Lung (tissue), 12 donors: Measurements from ENCODE around the gene TMEM11. TPM values are rescaled to one million over a fixed set of nuclear protein-coding genes. Genes with fewer than 3 reads are reported as not detected.

ENCODE experiments used
- ATAC-seq: fragments of 200-7000 bp; cut with Tn5 transposase; one replicate; pipeline ENCODE4 v1.9.1; 2020; ENCODE audit warnings: moderate number of reproducible peaks; ENCODE audit not compliant: insufficient read depth, low FRiP score
- DNase-seq, 3 donors: peaks; one replicate each; pipeline ENCODE4 v3.0.0-alpha.2; 2013 to 2017
- H3K27ac ChIP-seq, 2 donors: one replicate each; pipeline ENCODE4 v1.5.1; 2013; ENCODE audit warnings: mild to moderate bottlenecking in 2 of 2, moderate library complexity in 2 of 2, control low read depth in 1 of 2, inconsistent platforms in 1 of 2, low read depth in 1 of 2, low read length in 1 of 2
- H3K27me3 ChIP-seq, 3 donors: one replicate each; pipeline ENCODE4 v1.5.1; 2013; ENCODE audit warnings: low read length in 2 of 3; ENCODE audit not compliant: control insufficient read depth in 3 of 3, insufficient read depth in 3 of 3
- H3K36me3 ChIP-seq, 4 donors: one replicate each; pipeline ENCODE4 v1.5.1; 2013; ENCODE audit warnings: low read length in 4 of 4, mild to moderate bottlenecking in 1 of 4, moderate library complexity in 1 of 4; ENCODE audit not compliant: control insufficient read depth in 4 of 4, insufficient read depth in 4 of 4
- H3K4me1 ChIP-seq, 5 donors: one replicate each; pipeline ENCODE4 v1.5.1; 2013; ENCODE audit warnings: low read length in 5 of 5, mild to moderate bottlenecking in 2 of 5, moderate library complexity in 1 of 5; ENCODE audit not compliant: control insufficient read depth in 5 of 5, insufficient read depth in 5 of 5
- H3K4me3 ChIP-seq: one replicate; pipeline ENCODE4 v1.5.1; 2013; ENCODE audit warnings: mild to moderate bottlenecking, control low read depth, moderate library complexity
- H3K9ac ChIP-seq, 2 donors: one replicate each; pipeline ENCODE4 v1.5.1; 2013; ENCODE audit warnings: low read length in 2 of 2, control low read depth in 1 of 2; ENCODE audit not compliant: insufficient read depth in 1 of 2
- H3K9me3 ChIP-seq, 4 donors: one replicate each; pipeline ENCODE4 v1.5.1; 2013; ENCODE audit warnings: low read length in 3 of 4, mild to moderate bottlenecking in 1 of 4, moderate library complexity in 1 of 4; ENCODE audit not compliant: control insufficient read depth in 4 of 4, insufficient read depth in 3 of 4
- WGBS, 2 donors: extraction: QIAGEN DNeasy Blood & Tissue Kit; methylation state at CpG; one replicate each; pipeline ENCODE4 v1.1.7; 2013; 5-methylcytosine and 5-hydroxymethylcytosine counted together
- polyA plus RNA-seq, 2 donors: library from polyadenylated mRNA; stranded (reverse); fragments of 200-250 nt; gene quantifications; one replicate each; pipeline ENCODE4 v1.2.1, GENCODE V29; 2013
- total RNA-seq, 2 donors: library from RNA; depleted of rRNA in 1 of 2; stranded (reverse); fragments of >200 nt in 1 of 2; gene quantifications; one replicate each; pipeline ENCODE4 v1.2.1, GENCODE V29; 2014 to 2021
- TF ChIP-seq, protein P1 (sequence below): IDR thresholded peaks from 2 replicates; pipeline ENCODE4 v1.5.1; 2012; ENCODE audit warnings: mild to moderate bottlenecking; ENCODE audit errors: control extremely low read depth, extremely low read depth
- donor health status: control.
- donor health status: control.
- donor health status: Bipolar disorder and iron deficiency.
- donor health status: healthy.
- donor health status: DM: yes; HTN: yes; CAD: no.

TMEM11 gene
- total and polyA plus RNA-seq, 4 donors, result 12.1 to 29.4 (median 27.1) TPM

DNA sequence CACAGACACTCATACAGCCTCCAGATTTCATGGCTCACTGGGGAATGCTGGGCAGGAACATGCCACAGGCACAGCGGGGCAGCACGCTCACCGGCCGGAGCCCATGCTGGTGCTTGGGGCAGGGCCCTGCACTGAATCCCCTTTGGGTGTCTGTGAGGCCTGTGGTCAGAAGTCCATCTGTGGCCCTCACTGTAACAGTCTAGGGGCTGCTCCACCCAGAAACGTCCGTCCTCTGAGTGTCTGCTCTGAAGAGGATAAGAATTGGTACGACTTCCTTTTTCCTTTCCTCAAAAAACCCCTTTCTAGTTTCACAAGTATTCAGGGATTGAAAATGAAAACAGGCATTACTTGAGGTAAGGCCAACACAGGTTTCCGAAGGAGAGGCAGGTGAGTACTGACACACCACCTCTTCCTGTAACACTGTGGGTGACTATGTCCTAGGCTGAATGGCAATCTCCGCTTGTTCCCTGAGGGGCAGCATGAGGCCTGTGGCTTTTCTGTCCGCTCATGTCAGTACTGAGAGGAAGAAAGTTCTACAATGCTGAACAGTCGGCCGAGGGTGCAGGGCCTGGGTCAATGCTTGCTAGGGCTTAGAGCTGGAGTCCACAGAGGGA lies 42.5 kb downstream of the TMEM11 start:
- TF ChIP-seq, protein P1, sequence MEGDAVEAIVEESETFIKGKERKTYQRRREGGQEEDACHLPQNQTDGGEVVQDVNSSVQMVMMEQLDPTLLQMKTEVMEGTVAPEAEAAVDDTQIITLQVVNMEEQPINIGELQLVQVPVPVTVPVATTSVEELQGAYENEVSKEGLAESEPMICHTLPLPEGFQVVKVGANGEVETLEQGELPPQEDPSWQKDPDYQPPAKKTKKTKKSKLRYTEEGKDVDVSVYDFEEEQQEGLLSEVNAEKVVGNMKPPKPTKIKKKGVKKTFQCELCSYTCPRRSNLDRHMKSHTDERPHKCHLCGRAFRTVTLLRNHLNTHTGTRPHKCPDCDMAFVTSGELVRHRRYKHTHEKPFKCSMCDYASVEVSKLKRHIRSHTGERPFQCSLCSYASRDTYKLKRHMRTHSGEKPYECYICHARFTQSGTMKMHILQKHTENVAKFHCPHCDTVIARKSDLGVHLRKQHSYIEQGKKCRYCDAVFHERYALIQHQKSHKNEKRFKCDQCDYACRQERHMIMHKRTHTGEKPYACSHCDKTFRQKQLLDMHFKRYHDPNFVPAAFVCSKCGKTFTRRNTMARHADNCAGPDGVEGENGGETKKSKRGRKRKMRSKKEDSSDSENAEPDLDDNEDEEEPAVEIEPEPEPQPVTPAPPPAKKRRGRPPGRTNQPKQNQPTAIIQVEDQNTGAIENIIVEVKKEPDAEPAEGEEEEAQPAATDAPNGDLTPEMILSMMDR, result no peak
- ATAC-seq (no peak), DNase-seq (no peak)
- Histone ChIP-seq H3K36me3 (peaks cover 0 to 12% (median 2%) of the 10 kb centered on the region in 4 donors), H3K4me1 (peaks cover 9 to 31% (median 13%) of the 10 kb centered on the region in 5 donors), H3K27ac (no peak overlapping the region), H3K9ac (no peak overlapping the region), H3K4me3 (no peak overlapping the region), H3K27me3 (no peaks in the 10 kb centered on the region), H3K9me3 (peaks cover 0 to 2% (median 0%) of the 10 kb centered on the region in 4 donors)
- 77 to 81% methylated on average over 12 of the region's 12 CpGs for WGBS, 2 donors

DNA sequence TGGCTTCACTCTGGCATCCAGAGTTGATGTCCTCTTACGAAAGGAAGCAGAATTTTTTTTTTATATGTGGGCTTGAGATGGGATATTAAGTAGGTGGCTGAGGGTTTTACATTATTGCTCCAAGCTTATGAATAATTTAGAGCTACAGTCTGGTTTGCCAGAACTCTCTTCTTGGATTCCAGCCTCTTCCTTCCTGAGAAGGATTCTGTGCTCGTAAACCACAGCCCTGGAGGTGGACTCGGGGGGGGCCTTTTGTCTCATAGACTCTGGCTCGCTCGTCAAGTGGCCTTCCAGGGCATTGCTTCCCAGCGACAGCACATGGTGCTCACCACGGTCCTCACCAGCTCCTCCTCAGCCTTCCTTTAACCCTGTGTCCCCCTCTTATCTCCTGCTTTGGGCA lies 43.2 kb downstream of the TMEM11 start:
- DNase-seq (peak in 1 of 3 donors; percentile 21), ATAC-seq (no peak)
- H3K9me3 ChIP-seq, result peaks cover 0 to 2% (median 0%) of the 10 kb centered on the region in 4 donors
- no peaks in the 10 kb centered on the region for H3K27me3 ChIP-seq
- TF ChIP-seq, protein P1, result no peak
- WGBS, 2 donors, result 54 to 59% methylated on average over 7 of the region's 7 CpGs
- peaks cover 0 to 12% (median 2%) of the 10 kb centered on the region in 4 donors for H3K36me3 ChIP-seq
- peaks cover 9 to 35% (median 16%) of the 10 kb centered on the region in 5 donors for H3K4me1 ChIP-seq
- H3K27ac ChIP-seq, result no peak overlapping the region
- no peak overlapping the region for H3K9ac ChIP-seq
- no peak overlapping the region for H3K4me3 ChIP-seq

DNA sequence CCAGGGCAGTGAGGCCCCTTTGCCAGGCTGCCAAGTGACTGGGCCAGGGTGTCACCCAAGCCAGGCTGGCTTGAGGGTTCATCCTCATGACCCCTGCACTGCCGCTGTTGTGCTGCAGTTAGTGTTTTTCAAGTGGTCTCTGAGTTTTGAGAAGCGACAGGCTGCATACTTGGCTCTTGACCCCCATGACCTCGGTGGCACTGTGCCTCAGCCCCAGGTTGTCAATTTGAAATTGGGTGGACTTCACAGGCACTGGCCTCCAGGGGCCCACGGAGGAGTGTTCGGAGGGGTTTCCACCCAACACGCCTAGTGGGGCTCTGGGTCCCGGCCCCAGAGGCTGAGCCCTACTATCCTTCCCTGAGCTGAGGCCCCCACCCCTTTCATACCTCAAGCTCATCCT lies 44.5 kb downstream of the TMEM11 start:
- H3K36me3 ChIP-seq, result peaks cover 0 to 12% (median 0%) of the 10 kb centered on the region in 4 donors
- H3K27ac ChIP-seq, result no peak overlapping the region
- H3K4me3 ChIP-seq, result no peak overlapping the region
- TF ChIP-seq, protein P1, result no peak
- DNase-seq (peak in 1 of 3 donors; percentile 5), ATAC-seq (no peak)
- H3K27me3 ChIP-seq, result no peaks in the 10 kb centered on the region
- peaks cover 9 to 32% (median 16%) of the 10 kb centered on the region in 5 donors for H3K4me1 ChIP-seq
- WGBS, 2 donors, result 84 to 95% methylated on average over 7 of the region's 7 CpGs
- no peaks in the 10 kb centered on the region for H3K9me3 ChIP-seq
- H3K9ac ChIP-seq, result no peak overlapping the region

DNA sequence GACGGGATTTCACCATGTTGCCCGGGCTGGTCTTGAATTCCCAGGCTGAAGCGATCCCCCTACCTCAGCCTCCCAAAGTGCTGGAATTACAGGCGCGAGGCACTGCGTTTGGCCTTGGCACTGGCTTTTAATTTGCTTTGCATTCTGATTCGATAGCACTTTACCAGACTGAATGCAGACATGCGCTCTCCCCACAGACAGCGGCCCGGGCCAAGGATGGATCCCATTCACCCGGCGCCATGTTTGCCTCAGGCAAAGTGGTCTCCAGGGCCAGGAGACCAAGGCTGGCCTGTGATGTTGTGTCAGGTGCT lies 45.5 kb downstream of the TMEM11 start:
- 96 to 97% methylated on average over 12 of the region's 12 CpGs for WGBS, 2 donors
- ATAC-seq, result no peak
- Histone ChIP-seq H3K27ac (no peak overlapping the region), H3K9ac (no peak overlapping the region), H3K4me3 (no peak overlapping the region), H3K36me3 (peaks cover 0 to 8% (median 0%) of the 10 kb centered on the region in 4 donors), H3K9me3 (no peaks in the 10 kb centered on the region), H3K27me3 (no peaks in the 10 kb centered on the region), H3K4me1 (peaks cover 9 to 27% (median 16%) of the 10 kb centered on the region in 5 donors)
- no peak for DNase-seq
- TF ChIP-seq, protein P1, result no peak
